ENCODE data around the gene EVA1A.

EVA1A gene

GRCh38 chr2:75462721-75463120 is 98.0 kb downstream of the EVA1A start:
- Histone ChIP-seq H3K36me3 (ENCODE audit: control insufficient read depth in 2 of 2, insufficient read depth in 1 of 2, low read length in 2 of 2) (no peaks in the 10 kb centered on the region), H3K9me3 (ENCODE audit: control insufficient read depth, insufficient read depth, low read depth, low read length) (no peaks in the 10 kb centered on the region), H3K4me1 (ENCODE audit: control insufficient read depth, insufficient read depth, low read length) (no peaks in the 10 kb centered on the region), H3K4me3 (ENCODE audit: low read depth, low read length) (no peak overlapping the region), H3K27ac (ENCODE audit: extremely low read depth, low read depth, low read length) (no peak overlapping the region)
- ChIA-PET CTCF (interaction anchor here (0.6 to 10.4 kb wide), 10 partner anchors 10 to 398 kb away, joined by 3 to 137 read pairs (median 4); no protein-coding TSS in a partner anchor), POLR2A (no interaction called here)
- TF ChIP-seq ZNF580 (tag by site-specific recombination; IDR thresholded peaks at IDR 0.05) = no peak
- TF ChIP-seq ZNF830 (tag by site-specific recombination; IDR thresholded peaks at IDR 0.05; ENCODE audit: low read depth) = no peak
- TF ChIP-seq ZNF362 (tag by site-specific recombination; IDR thresholded peaks at IDR 0.05) = no peak
- no peak for TF ChIP-seq ZNF658 (tag by site-specific recombination; IDR thresholded peaks at IDR 0.05)
- TF ChIP-seq ZNF169 (tag by site-specific recombination; IDR thresholded peaks at IDR 0.05) = no peak
- no peak for TF ChIP-seq ZNF311 (tag by site-specific recombination; IDR thresholded peaks at IDR 0.05; ENCODE audit: borderline replicate concordance)
- TF ChIP-seq MYNN (tag by site-specific recombination; IDR thresholded peaks at IDR 0.05; ENCODE audit: borderline replicate concordance) = no peak
- TF ChIP-seq ZNF785 (tag by site-specific recombination; IDR thresholded peaks at IDR 0.05) = no peak
- no peak for TF ChIP-seq ZNF664 (tag by site-specific recombination; IDR thresholded peaks at IDR 0.05)
- TF ChIP-seq ZNF10 (tag by site-specific recombination; IDR thresholded peaks at IDR 0.05) = no peak

GRCh38 chr2:75462206-75462605 is 98.5 kb downstream of the EVA1A start:
- no peak overlapping the region for H3K27ac ChIP-seq (ENCODE audit: extremely low read depth, low read depth, low read length)
- TF ChIP-seq ZIC2 (tag by site-specific recombination; IDR thresholded peaks at IDR 0.05) = no peak
- no peak for TF ChIP-seq ZBTB26 (tag by site-specific recombination; optimal IDR thresholded peaks at IDR 0.05)
- TF ChIP-seq ZBTB44 (tag by site-specific recombination; IDR thresholded peaks at IDR 0.05) = no peak
- TF ChIP-seq SETDB1 (IDR thresholded peaks at IDR 0.05; ENCODE audit: insufficient read length, low read length) = no peak
- TF ChIP-seq ZNF610 (tag by site-specific recombination; IDR thresholded peaks at IDR 0.05; ENCODE audit: borderline replicate concordance) = no peak
- TF ChIP-seq ZBTB17 (tag by site-specific recombination; IDR thresholded peaks at IDR 0.05) = no peak
- no peak for TF ChIP-seq ZFP3 (tag by site-specific recombination; IDR thresholded peaks at IDR 0.05; ENCODE audit: low read depth)
- TF ChIP-seq ZNF23 (tag by site-specific recombination; IDR thresholded peaks at IDR 0.05; ENCODE audit: borderline replicate concordance) = no peak
- TF ChIP-seq ZBTB6 (tag by site-specific recombination; IDR thresholded peaks at IDR 0.05) = no peak
- TF ChIP-seq ZNF701 (tag by site-specific recombination; IDR thresholded peaks at IDR 0.05) = no peak
- TF ChIP-seq ZNF132 (tag by site-specific recombination; IDR thresholded peaks at IDR 0.05; ENCODE audit: borderline replicate concordance) = no peak
- TF ChIP-seq HOXA7 (CRISPR knock-in tag; IDR thresholded peaks at IDR 0.05; ENCODE audit: borderline replicate concordance) = no peak
- no peak for TF ChIP-seq ZNF792 (tag by site-specific recombination; IDR thresholded peaks at IDR 0.05)
- TF ChIP-seq ZNF645 (tag by site-specific recombination; IDR thresholded peaks at IDR 0.05) = no peak
- TF ChIP-seq ZFP69B (tag by site-specific recombination; IDR thresholded peaks at IDR 0.05) = no peak
- TF ChIP-seq ZNF629 (tag by site-specific recombination; IDR thresholded peaks at IDR 0.05) = no peak
- ChIA-PET POLR2A (no interaction called here), CTCF (interaction anchor here (0.6 to 10.4 kb wide), 5 partner anchors 9 to 318 kb away, joined by 3 to 137 read pairs (median 8); no protein-coding TSS in a partner anchor)
- no peaks in the 10 kb centered on the region for H3K36me3 ChIP-seq (ENCODE audit: control insufficient read depth in 2 of 2, insufficient read depth in 1 of 2, low read length in 2 of 2)
- no peaks in the 10 kb centered on the region for H3K4me1 ChIP-seq (ENCODE audit: control insufficient read depth, insufficient read depth, low read length)
- no peaks in the 10 kb centered on the region for H3K9me3 ChIP-seq (ENCODE audit: control insufficient read depth, insufficient read depth, low read depth, low read length)
- H3K4me3 ChIP-seq (ENCODE audit: low read depth, low read length) = no peak overlapping the region
